GM13976 (cell line): Measurements from ENCODE around the gene POU6F1.

ENCODE experiments used
- DNase-seq: peaks from one replicate; pipeline ENCODE4 v3.0.0; 2012; ENCODE audit warnings: low spot score
- CTCF ChIP-seq: IDR thresholded peaks from 2 replicates; pipeline ENCODE4 v1.5.1; 2012; ENCODE audit warnings: borderline replicate concordance, mild to moderate bottlenecking; ENCODE audit not compliant: insufficient read depth; ENCODE audit errors: extremely low read depth, missing control alignments, control extremely low read depth
- in situ Hi-C: fragments of 300-500 bp; cut with MboI; formaldehyde crosslinking; loops from one replicate; pipeline ENCODE4 v1.12.0; 2022; ENCODE audit warnings: low sequenced_read_pairs, mixed read lengths, inconsistent platforms; ENCODE audit not compliant: unreplicated experiment

POU6F1 gene

GRCh38 chr12:51150777-51151176 is 67.1 kb downstream of the POU6F1 start:
- DNase-seq: no peak
- no peak for TF ChIP-seq CTCF
- in situ Hi-C loops: no loop called here

- in situ Hi-C loops: no loop called here
- no peak for DNase-seq
- TF ChIP-seq CTCF: no peak
Observed at GRCh38 chr12:51147309-51147708, 70.6 kb downstream of the POU6F1 start.

GRCh38 chr12:51139292-51139844 is 78.5 kb downstream of the POU6F1 start:
- TF ChIP-seq CTCF: no peak
- in situ Hi-C loops: no loop called here
- no peak for DNase-seq
